Endothelial cell of umbilical vein (primary cell): ENCODE results near the gene SUSD5. TPM values are rescaled to one million over a fixed set of nuclear protein-coding genes. Genes with fewer than 3 reads are reported as not detected.

Source experiments
- BruUV-seq: library from RNA; stranded (reverse); fragments of 400-500 nt; replicated peaks from 2 replicates; lab custom pipeline; 2021; lab: Mats Ljungman, UMichigan
- CTCF ChIA-PET: fragments of 300-600, 350-600 bp; sonication (Branson Sonifier 250); formaldehyde crosslinking; loops from one replicate; lab custom pipeline; 2021; ENCODE audit warnings: antibody characterized with exemption, inconsistent platforms; lab: Charles Lee
- POLR2A ChIA-PET: fragments of 300-600, 350-600 bp; sonication (Branson Sonifier 250); formaldehyde crosslinking; loops from one replicate; lab custom pipeline; 2021; ENCODE audit warnings: antibody characterized with exemption, inconsistent platforms; lab: Charles Lee
- DNase-seq: peaks from one replicate; pipeline ENCODE4 v3.0.0-alpha.2; 2011; ENCODE audit warnings: low read depth, low spot score
- FAIRE-seq: peaks from 2 replicates; lab custom pipeline; 2011; peaks lifted over from hg19 to GRCh38; lab: Jason Lieb, UNC
- H2AFZ ChIP-seq: 2 replicates; pipeline ENCODE4 v1.6.0; 2012; ENCODE audit warnings: low read depth, low read length, control low read depth, inconsistent platforms
- H3K27ac ChIP-seq: 2 replicates; pipeline ENCODE4 v1.5.1; 2011; ENCODE audit warnings: low read depth, mild to moderate bottlenecking, control low read depth, low read length, moderate library complexity; ENCODE audit not compliant: insufficient read depth
- H3K27me3 ChIP-seq, 2 experiments: 2 replicates each; pipeline versions ENCODE4 v1.6.0 to v1.6.1; 2011; ENCODE audit warnings: low read length in 2 of 2, mixed read lengths in 1 of 2; ENCODE audit not compliant: control insufficient read depth in 2 of 2, insufficient read depth in 2 of 2
- H3K36me3 ChIP-seq, 2 experiments: 2 replicates in 1 of 2; 3 replicates in 1 of 2; pipeline ENCODE4 v1.5.1; 2011; ENCODE audit warnings: low read length in 2 of 2, mild to moderate bottlenecking in 1 of 2, moderate library complexity in 1 of 2; ENCODE audit not compliant: control insufficient read depth in 2 of 2, insufficient read depth in 2 of 2; ENCODE audit errors: extremely low read depth in 1 of 2
- H3K4me1 ChIP-seq: 3 replicates; pipeline ENCODE4 v1.5.1; 2011; ENCODE audit warnings: mild to moderate bottlenecking, low read length; ENCODE audit not compliant: control insufficient read depth, insufficient read depth; ENCODE audit errors: extremely low read depth
- H3K4me2 ChIP-seq: 2 replicates; pipeline ENCODE4 v1.6.1; 2011; ENCODE audit warnings: low read length, control low read depth, mixed read lengths; ENCODE audit not compliant: insufficient read depth
- H3K4me3 ChIP-seq, 3 experiments: fragments of 200-600 bp in 1 of 3; sonication (generic), shearing (Covaris generic) in 1 of 3; replicated peaks in 1 of 3; 2 replicates each; pipeline ENCODE4 v1.5.1; 2011 to 2016; ENCODE audit warnings: control low read depth in 3 of 3, low read length in 3 of 3, mild to moderate bottlenecking in 2 of 3, inconsistent platforms in 1 of 3, low read depth in 1 of 3, moderate library complexity in 1 of 3; ENCODE audit not compliant: insufficient read depth in 1 of 3
- H3K79me2 ChIP-seq: 2 replicates; pipeline ENCODE4 v1.6.0; 2012; ENCODE audit warnings: low read length, inconsistent platforms; ENCODE audit not compliant: control insufficient read depth, insufficient read depth
- H3K9ac ChIP-seq: replicated peaks from 2 replicates; pipeline ENCODE3; 2011; ENCODE audit warnings: low read length, control low read depth; ENCODE audit not compliant: insufficient read depth; ENCODE audit errors: extremely low read depth
- H3K9me1 ChIP-seq: replicated peaks from 3 replicates; pipeline ENCODE4 v1.6.0; 2011; ENCODE audit warnings: mild to moderate bottlenecking, low read length; ENCODE audit not compliant: control insufficient read depth, insufficient read depth; ENCODE audit errors: extremely low read depth
- H3K9me3 ChIP-seq: replicated peaks from 2 replicates; pipeline ENCODE4 v1.5.1; 2012; ENCODE audit warnings: low read length, inconsistent platforms; ENCODE audit not compliant: control insufficient read depth, insufficient read depth
- H4K20me1 ChIP-seq: replicated peaks from 2 replicates; pipeline ENCODE3; 2011; ENCODE audit warnings: mild to moderate bottlenecking, low read length; ENCODE audit not compliant: control insufficient read depth, insufficient read depth; ENCODE audit errors: extremely low read depth
- EZH2 ChIP-seq: IDR thresholded peaks from 2 replicates; pipeline ENCODE4 v1.6.1; 2012; ENCODE audit warnings: borderline replicate concordance, low read depth, mild to moderate bottlenecking, moderate library complexity, low read length, inconsistent platforms; ENCODE audit not compliant: severe bottlenecking
- FOS ChIP-seq: IDR thresholded peaks from 2 replicates; pipeline ENCODE4 v1.6.1; 2011; ENCODE audit warnings: mild to moderate bottlenecking, low read length, moderate library complexity, borderline replicate concordance; ENCODE audit not compliant: insufficient read depth
- GATA2 ChIP-seq: IDR thresholded peaks from 2 replicates; pipeline ENCODE4 v1.7.0; 2011; ENCODE audit warnings: low read depth, mild to moderate bottlenecking, moderate library complexity, mixed read lengths, low read length; ENCODE audit not compliant: insufficient read length, insufficient read depth
- JUN ChIP-seq: IDR thresholded peaks from 2 replicates; pipeline ENCODE4 v1.6.1; 2011; ENCODE audit warnings: borderline replicate concordance, low read depth; ENCODE audit not compliant: insufficient read length, insufficient read depth
- MYC ChIP-seq: IDR thresholded peaks from one replicate; pipeline ENCODE4 v1.6.1; 2011; ENCODE audit warnings: mild to moderate bottlenecking, low read depth, low read length
- POLR2A ChIP-seq: IDR thresholded peaks from 2 replicates; pipeline ENCODE4 v1.6.1; 2012; ENCODE audit warnings: low read depth, mild to moderate bottlenecking, control low read depth, low read length
- POLR2AphosphoS5 ChIP-seq: IDR thresholded peaks from 2 replicates; pipeline ENCODE4 v1.6.1; 2012; ENCODE audit warnings: low read depth, mild to moderate bottlenecking, control low read depth, low read length, moderate library complexity; ENCODE audit not compliant: insufficient read depth
- dilution Hi-C: fragments of 300-500 bp; cut with MboI; formaldehyde crosslinking; loops from one replicate; pipeline ENCODE4 v1.15.0; 2019; ENCODE audit warnings: low sequenced_read_pairs; ENCODE audit not compliant: extremely low pct_ligation_motif_present
- intact Hi-C: fragments of 100-400 bp; cut with micrococcal nuclease; formaldehyde crosslinking; loops from one replicate; pipeline ENCODE4 v1.10.0; 2022
- polyA plus RNA-seq, 4 experiments: library from polyadenylated mRNA; depleted of rRNA in 3 of 4; stranded (reverse) in 3 of 4; unstranded in 1 of 4; fragments of >200 nt; gene quantifications; 2 replicates each; pipeline versions ENCODE4 v1.2.1 to v1.2.3, GENCODE V29; 2011 to 2012; ENCODE audit warnings: missing spikeins in 1 of 4
- total RNA-seq: library from RNA; stranded (reverse); gene quantifications from 2 replicates; pipeline ENCODE4 v1.2.3, GENCODE V29; 2021
- TF ChIP-seq, protein P1 (sequence below), 2 donors: IDR thresholded peaks; 1 replicate in 1 of 2; 2 replicates in 1 of 2; pipeline ENCODE4 v1.5.1; 2011; ENCODE audit warnings: low read length in 2 of 2, mild to moderate bottlenecking in 2 of 2, moderate library complexity in 2 of 2, control low read depth in 1 of 2, inconsistent platforms in 1 of 2, low read depth in 1 of 2; ENCODE audit not compliant: insufficient read depth in 1 of 2; ENCODE audit errors: extremely low read depth in 1 of 2
- TF ChIP-seq, protein P2 (sequence below): IDR thresholded peaks from 2 replicates; pipeline ENCODE4 v1.6.1; 2011; ENCODE audit not compliant: insufficient read depth, insufficient read length

The SUSD5 gene
- total and polyA plus RNA-seq, 2 donors (not counting 3 experiments of a cell fraction or from before 2014, with no cell fraction given), result 7.7 to 18.8 TPM

DNA sequence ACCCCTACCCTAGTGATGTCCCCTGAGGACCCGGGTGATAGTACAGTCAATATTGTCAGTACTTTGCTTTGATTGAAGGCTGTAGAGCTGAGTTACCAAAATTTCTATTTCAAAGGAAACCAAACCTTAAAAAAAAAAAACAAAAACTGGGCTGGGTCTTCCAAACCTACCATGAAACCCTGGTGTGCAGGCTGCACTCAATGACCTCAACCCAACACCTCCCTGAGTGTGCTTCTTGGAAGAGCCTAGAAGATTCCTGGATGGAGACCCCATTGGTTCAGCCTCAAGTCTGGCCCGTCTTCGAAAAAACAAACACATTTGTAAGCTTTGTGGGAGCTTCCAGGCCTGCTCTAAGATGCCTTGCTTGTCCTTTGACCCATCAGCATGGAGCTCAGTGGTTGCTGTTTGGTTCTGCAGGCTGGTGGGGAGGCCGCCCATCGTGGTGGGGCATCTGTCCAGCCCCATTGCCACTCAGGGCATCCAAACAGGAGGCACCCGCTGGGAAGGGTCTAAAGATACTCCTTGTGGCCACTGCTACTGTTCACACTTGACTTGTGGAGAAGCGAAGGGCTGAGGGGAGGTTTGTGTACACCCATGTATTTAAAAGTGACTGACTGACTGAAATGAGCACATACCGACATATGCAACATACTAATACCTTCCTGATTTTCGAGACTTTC, 72.6 kb downstream of the SUSD5 start:
- dilution Hi-C loops, result no loop called here
- Histone ChIP-seq H3K9me1 (no peaks in the 10 kb centered on the region), H3K4me2 (no peak overlapping the region), H3K4me1 (peaks cover 3% of the 10 kb centered on the region), H4K20me1 (no peaks in the 10 kb centered on the region), H3K4me3 (no peak overlapping the region), H3K79me2 (no peaks in the 10 kb centered on the region), H3K9ac (no peak overlapping the region), H2AFZ (no peak overlapping the region), H3K9me3 (no peaks in the 10 kb centered on the region), H3K36me3 (peaks cover 5 to 8% of the 10 kb centered on the region in 2 experiments), H3K27ac (no peak overlapping the region), H3K27me3 (no peaks in the 10 kb centered on the region)
- DNase-seq, result no peak
- CTCF ChIA-PET, result interaction anchor here (1.0 to 3.8 kb wide), 9 partner anchors 11 to 227 kb away, joined by 3 to 18 read pairs (median 8); no protein-coding TSS in a partner anchor
- no TSS peak for BruUV-seq
- intact Hi-C loops, result no loop called here
- POLR2A ChIA-PET, result no interaction called here
- no peak for TF ChIP-seq MYC
- TF ChIP-seq, protein P1, sequence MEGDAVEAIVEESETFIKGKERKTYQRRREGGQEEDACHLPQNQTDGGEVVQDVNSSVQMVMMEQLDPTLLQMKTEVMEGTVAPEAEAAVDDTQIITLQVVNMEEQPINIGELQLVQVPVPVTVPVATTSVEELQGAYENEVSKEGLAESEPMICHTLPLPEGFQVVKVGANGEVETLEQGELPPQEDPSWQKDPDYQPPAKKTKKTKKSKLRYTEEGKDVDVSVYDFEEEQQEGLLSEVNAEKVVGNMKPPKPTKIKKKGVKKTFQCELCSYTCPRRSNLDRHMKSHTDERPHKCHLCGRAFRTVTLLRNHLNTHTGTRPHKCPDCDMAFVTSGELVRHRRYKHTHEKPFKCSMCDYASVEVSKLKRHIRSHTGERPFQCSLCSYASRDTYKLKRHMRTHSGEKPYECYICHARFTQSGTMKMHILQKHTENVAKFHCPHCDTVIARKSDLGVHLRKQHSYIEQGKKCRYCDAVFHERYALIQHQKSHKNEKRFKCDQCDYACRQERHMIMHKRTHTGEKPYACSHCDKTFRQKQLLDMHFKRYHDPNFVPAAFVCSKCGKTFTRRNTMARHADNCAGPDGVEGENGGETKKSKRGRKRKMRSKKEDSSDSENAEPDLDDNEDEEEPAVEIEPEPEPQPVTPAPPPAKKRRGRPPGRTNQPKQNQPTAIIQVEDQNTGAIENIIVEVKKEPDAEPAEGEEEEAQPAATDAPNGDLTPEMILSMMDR (IDR thresholded peaks at IDR 0.05; ENCODE audit: extremely low read depth in 1 of 2, insufficient read depth in 1 of 2, low read depth in 1 of 2, low read length in 2 of 2), result no peak
- TF ChIP-seq JUN, result no peak
- TF ChIP-seq EZH2, result no peak
- TF ChIP-seq FOS, result no peak
- no peak for TF ChIP-seq GATA2
- TF ChIP-seq, protein P2, sequence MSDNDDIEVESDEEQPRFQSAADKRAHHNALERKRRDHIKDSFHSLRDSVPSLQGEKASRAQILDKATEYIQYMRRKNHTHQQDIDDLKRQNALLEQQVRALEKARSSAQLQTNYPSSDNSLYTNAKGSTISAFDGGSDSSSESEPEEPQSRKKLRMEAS, result no peak
- TF ChIP-seq POLR2A, result no peak
- no peak for TF ChIP-seq POLR2AphosphoS5
- no peak for FAIRE-seq
